Measurements from ENCODE around the gene CELF2.
"Not testable (repeated sequence)": the region's sequence is repeated elsewhere in the genome, so short reads cannot be mapped to it uniquely, and the experiment has no call there.

Gene CELF2

GRCh38 chr10:11184093-11184492 lies 166.4 kb downstream of the CELF2 start:
- no peak for DNase-seq (ENCODE audit: low read depth)
- TF ChIP-seq CTCF (IDR thresholded peaks at IDR 0.05; ENCODE audit: low read length, missing control alignments): no peak
- no peak overlapping the region for H3K4me3 ChIP-seq (replicated peaks; ENCODE audit: low read depth, low read length)

- not testable (repeated sequence) for DNase-seq (ENCODE audit: low read depth); H3K4me3 ChIP-seq (replicated peaks; ENCODE audit: low read depth, low read length)
These were observed 167.5 kb downstream of the CELF2 start for GRCh38 chr10:11185128-11185665.

- no peak for TF ChIP-seq CTCF (IDR thresholded peaks at IDR 0.05; ENCODE audit: low read length, missing control alignments)
- H3K4me3 ChIP-seq (replicated peaks; ENCODE audit: low read depth, low read length): no peak overlapping the region
- DNase-seq (ENCODE audit: low read depth): no peak
These were observed 168.7 kb downstream of the CELF2 start for GRCh38 chr10:11186374-11186773.

- H3K4me3 ChIP-seq (replicated peaks; ENCODE audit: low read depth, low read length): no peak overlapping the region
- TF ChIP-seq CTCF (IDR thresholded peaks at IDR 0.05; ENCODE audit: low read length, missing control alignments): no peak
- no peak for DNase-seq (ENCODE audit: low read depth)
These were observed 172.1 kb downstream of the CELF2 start for GRCh38 chr10:11189582-11190376.

- no peak overlapping the region for H3K4me3 ChIP-seq (replicated peaks; ENCODE audit: low read depth, low read length)
- TF ChIP-seq CTCF (IDR thresholded peaks at IDR 0.05; ENCODE audit: low read length, missing control alignments): no peak
- no peak for DNase-seq (ENCODE audit: low read depth)
These were observed 173.5 kb downstream of the CELF2 start for GRCh38 chr10:11191190-11191589.

- DNase-seq (ENCODE audit: low read depth): no peak
- H3K4me3 ChIP-seq (replicated peaks; ENCODE audit: low read depth, low read length): no peak overlapping the region
- TF ChIP-seq CTCF (IDR thresholded peaks at IDR 0.05; ENCODE audit: low read length, missing control alignments): no peak
These were observed 174.0 kb downstream of the CELF2 start for GRCh38 chr10:11191678-11192077.

- H3K4me3 ChIP-seq (replicated peaks; ENCODE audit: low read depth, low read length): no peak overlapping the region
- no peak for TF ChIP-seq CTCF (IDR thresholded peaks at IDR 0.05; ENCODE audit: low read length, missing control alignments)
- DNase-seq (ENCODE audit: low read depth): no peak
These were observed 174.8 kb downstream of the CELF2 start for GRCh38 chr10:11192304-11193000.
